Body of pancreas (tissue), 4 donors: Measurements from ENCODE around the gene SHBG.
"Not testable (repeated sequence)": the region's sequence is repeated elsewhere in the genome, so short reads cannot be mapped to it uniquely, and the experiment has no call there.

Source experiments
- POLR2A ChIP-seq, 3 donors: fragments of 450-650 bp; IDR thresholded peaks; one replicate each; pipeline ENCODE4 v1.6.1; 2016; ENCODE audit warnings: antibody characterized with exemption in 3 of 3, mild to moderate bottlenecking in 2 of 3
- TF ChIP-seq, protein P1 (sequence below), 7 experiments: fragments of 450-650 bp in 4 of 7; fragments of 200-600 bp in 3 of 7; sonication (generic) in 3 of 7; IDR thresholded peaks; one replicate each; pipeline ENCODE4 v1.5.1; 2016 to 2019; ENCODE audit warnings: antibody characterized with exemption in 7 of 7

DNA sequence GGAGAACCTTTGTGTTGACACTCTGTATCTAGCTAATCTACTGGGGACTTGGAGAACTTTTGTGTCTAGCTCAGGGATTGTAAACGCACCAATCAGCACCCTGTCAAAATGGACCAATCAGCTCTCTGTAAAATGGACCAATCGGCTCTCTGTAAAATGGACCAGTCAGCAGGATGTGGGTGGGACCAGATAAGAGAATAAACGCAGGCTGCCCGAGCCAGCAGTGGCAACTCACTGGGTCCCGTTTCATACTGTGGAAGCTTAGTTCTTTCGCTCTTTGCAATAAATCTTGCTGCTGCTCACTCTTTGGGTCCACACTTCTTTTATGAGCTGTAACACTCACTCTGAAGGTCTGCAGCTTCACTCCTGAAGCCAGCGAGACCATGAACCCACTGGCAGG lies 11.7 kb downstream of the SHBG start:
- TF ChIP-seq, protein P1, sequence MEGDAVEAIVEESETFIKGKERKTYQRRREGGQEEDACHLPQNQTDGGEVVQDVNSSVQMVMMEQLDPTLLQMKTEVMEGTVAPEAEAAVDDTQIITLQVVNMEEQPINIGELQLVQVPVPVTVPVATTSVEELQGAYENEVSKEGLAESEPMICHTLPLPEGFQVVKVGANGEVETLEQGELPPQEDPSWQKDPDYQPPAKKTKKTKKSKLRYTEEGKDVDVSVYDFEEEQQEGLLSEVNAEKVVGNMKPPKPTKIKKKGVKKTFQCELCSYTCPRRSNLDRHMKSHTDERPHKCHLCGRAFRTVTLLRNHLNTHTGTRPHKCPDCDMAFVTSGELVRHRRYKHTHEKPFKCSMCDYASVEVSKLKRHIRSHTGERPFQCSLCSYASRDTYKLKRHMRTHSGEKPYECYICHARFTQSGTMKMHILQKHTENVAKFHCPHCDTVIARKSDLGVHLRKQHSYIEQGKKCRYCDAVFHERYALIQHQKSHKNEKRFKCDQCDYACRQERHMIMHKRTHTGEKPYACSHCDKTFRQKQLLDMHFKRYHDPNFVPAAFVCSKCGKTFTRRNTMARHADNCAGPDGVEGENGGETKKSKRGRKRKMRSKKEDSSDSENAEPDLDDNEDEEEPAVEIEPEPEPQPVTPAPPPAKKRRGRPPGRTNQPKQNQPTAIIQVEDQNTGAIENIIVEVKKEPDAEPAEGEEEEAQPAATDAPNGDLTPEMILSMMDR (IDR thresholded peaks at IDR 0.05), result not testable (repeated sequence)
- TF ChIP-seq POLR2A (IDR thresholded peaks at IDR 0.05), result not testable (repeated sequence)
